Measurements from ENCODE around the gene BAHD1. TPM values are rescaled to one million over a fixed set of nuclear protein-coding genes. Genes with fewer than 3 reads are reported as not detected.

BAHD1 gene
- 10 to 100 TPM; 15.3 to 16.7 TPM for total RNA-seq

- intact Hi-C loops (cut with DNase I, micrococcal nuclease), result loop anchor here (1.0 to 5.0 kb wide), 16 partner anchors 30 to 658 kb away; partner anchors contain the start of genes BUB1B (in 1 of the 2), CCDC32 (in 1 of the 2), DISP2 (in 1 of the 2) and DNAJC17 (in 1 of the 2)
- ChIA-PET CTCF (interaction anchor here (0.5 to 2.4 kb wide), 9 partner anchors 10 to 511 kb away, joined by 3 to 12 read pairs (median 3); no protein-coding TSS in a partner anchor), POLR2A (interaction anchor here (0.6 kb wide), 2 partner anchors 42 to 342 kb away, joined by 3 to 9 read pairs; no protein-coding TSS in a partner anchor)
- peaks cover 29% of the 10 kb centered on the region for H3K27me3 Mint-ChIP-seq
- H3K36me3 Mint-ChIP-seq (ENCODE audit: low read depth), result no peaks in the 10 kb centered on the region
- no peaks in the 10 kb centered on the region for H3K9me3 Mint-ChIP-seq (ENCODE audit: low read depth)
- H3K27ac Mint-ChIP-seq, result peak within 1 kb of the TSS; percentile 75
- H3K4me3 Mint-ChIP-seq, result peak within 1 kb of the TSS; percentile 82
- DNase-seq (peak; percentile 97), ATAC-seq (peak; percentile 92)
- H3K4me1 Mint-ChIP-seq, result peaks cover 56% of the 10 kb centered on the region
These were observed at the start of gene BAHD1 for GRCh38 chr15:40440743-40441564. BAHD1 (plus strand) TSS chr15:40440953; CDS start chr15:40458465, 17,512 bp downstream.

GRCh38 chr15:40392986-40393948 lies 47.5 kb upstream of the BAHD1 start:
- DNase-seq (no peak), ATAC-seq (no peak)
- ChIA-PET POLR2A (interaction anchor here (0.6 kb wide), 1 partner anchor 55 kb away, joined by 7 read pairs; no protein-coding TSS in a partner anchor), CTCF (interaction anchor here (0.8 kb wide), 1 partner anchor 10 kb away, joined by 4 read pairs; no protein-coding TSS in a partner anchor)
- no peaks in the 10 kb centered on the region for H3K9me3 Mint-ChIP-seq (ENCODE audit: low read depth)
- H3K27ac Mint-ChIP-seq, result no peak overlapping the region
- no peak overlapping the region for H3K4me3 Mint-ChIP-seq
- H3K36me3 Mint-ChIP-seq (ENCODE audit: low read depth), result peaks cover 40% of the 10 kb centered on the region
- intact Hi-C loops (cut with DNase I, micrococcal nuclease), result no loop called here
- H3K27me3 Mint-ChIP-seq, result no peaks in the 10 kb centered on the region
- peaks cover 8% of the 10 kb centered on the region for H3K4me1 Mint-ChIP-seq

DNA sequence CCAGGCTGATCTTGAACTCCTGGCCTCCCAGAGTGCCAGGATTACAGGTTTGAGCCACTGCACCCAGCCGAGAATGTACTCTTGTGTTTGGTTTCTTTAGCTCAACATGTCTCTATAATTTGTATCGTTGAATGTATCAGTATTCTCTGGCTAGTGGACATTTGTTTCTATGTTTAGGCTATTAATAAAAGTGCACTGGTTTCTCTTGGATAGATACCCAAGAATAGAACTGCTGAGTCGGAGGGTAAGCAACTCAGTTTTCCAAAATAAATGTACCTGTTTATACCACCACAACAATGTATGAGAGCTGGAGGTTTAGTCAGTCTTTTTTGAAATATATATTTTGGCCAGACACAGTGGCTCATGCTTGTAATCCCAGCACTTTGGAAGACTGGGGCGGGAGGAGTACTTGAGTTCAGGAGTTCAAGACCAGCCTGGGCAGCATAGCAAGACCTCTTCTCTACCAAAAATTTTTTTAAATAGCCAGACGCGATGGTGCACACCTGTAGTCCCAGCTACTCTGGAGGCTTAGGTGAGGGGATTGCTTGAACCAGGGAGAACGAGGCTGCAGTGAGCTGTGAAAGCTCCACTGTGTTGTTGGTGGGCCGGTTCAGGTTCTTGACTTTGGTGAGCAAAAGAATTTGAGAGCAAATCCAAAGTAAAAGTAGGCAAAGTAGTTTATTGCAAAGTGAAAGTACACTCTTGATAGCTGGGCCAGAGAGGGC lies 42.9 kb upstream of the BAHD1 start:
- H3K4me1 Mint-ChIP-seq, result peaks cover 20% of the 10 kb centered on the region
- H3K27ac Mint-ChIP-seq, result no peak overlapping the region
- peak overlapping the region; percentile 3 for H3K4me3 Mint-ChIP-seq
- DNase-seq (no peak), ATAC-seq (no peak)
- intact Hi-C loops (cut with DNase I, micrococcal nuclease), result loop anchor here in 1 of 2 experiments (2.0 kb wide), 1 partner anchor 15 kb away; the partner anchor contains the start of gene KNSTRN
- peaks cover 14% of the 10 kb centered on the region for H3K36me3 Mint-ChIP-seq (ENCODE audit: low read depth)
- POLR2A ChIA-PET, result interaction anchor here (0.5 to 1.1 kb wide), 2 partner anchors 11 to 45 kb away, joined by 3 read pairs; no protein-coding TSS in a partner anchor
- CTCF ChIA-PET, result interaction anchor here (0.9 to 2.1 kb wide), 11 partner anchors 8 to 118 kb away, joined by 3 to 11 read pairs (median 5); partner anchors contain the start of genes IVD and KNSTRN
- no peaks in the 10 kb centered on the region for H3K27me3 Mint-ChIP-seq
- no peaks in the 10 kb centered on the region for H3K9me3 Mint-ChIP-seq (ENCODE audit: low read depth)

DNA sequence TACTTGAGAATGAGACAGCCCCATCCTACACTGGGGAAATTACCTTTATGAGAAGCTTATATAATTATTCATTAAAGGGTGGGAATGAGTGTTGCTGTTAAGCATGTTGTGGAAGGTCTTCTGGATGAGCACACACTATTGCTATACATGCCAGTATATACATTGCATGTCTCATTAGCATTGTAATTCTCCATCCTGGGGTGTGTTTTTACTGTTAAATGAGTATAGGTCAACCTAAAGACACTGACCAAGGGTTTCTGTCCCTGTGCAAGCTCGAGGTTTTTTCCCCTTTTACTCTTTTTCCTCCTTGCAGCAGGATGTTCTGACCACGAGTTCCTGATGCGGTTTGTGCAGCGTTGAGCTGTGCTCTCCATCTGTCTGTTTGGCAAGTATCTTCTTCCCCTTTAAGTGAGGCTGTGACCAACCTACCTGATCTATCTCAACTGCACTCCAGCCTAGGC lies 42.3 kb upstream of the BAHD1 start:
- Mint-ChIP-seq H3K27ac (peak overlapping the region; percentile 65), H3K4me3 (peak overlapping the region; percentile 3), H3K9me3 (ENCODE audit: low read depth) (no peaks in the 10 kb centered on the region), H3K27me3 (no peaks in the 10 kb centered on the region), H3K36me3 (ENCODE audit: low read depth) (peaks cover 9% of the 10 kb centered on the region), H3K4me1 (peaks cover 22% of the 10 kb centered on the region)
- peak; percentile 69 for DNase-seq
- intact Hi-C loops (cut with DNase I, micrococcal nuclease), result loop anchor here in 1 of 2 experiments (2.0 kb wide), 1 partner anchor 16 kb away; the partner anchor contains the start of gene KNSTRN
- CTCF ChIA-PET, result interaction anchor here (0.9 to 2.1 kb wide), 11 partner anchors 8 to 119 kb away, joined by 3 to 11 read pairs (median 5); partner anchors contain the start of genes IVD and KNSTRN
- POLR2A ChIA-PET, result interaction anchor here (0.5 to 1.1 kb wide), 5 partner anchors 10 to 769 kb away, joined by 3 to 5 read pairs (median 3); partner anchors contain the start of gene BAHD1
- peak; percentile 93 for ATAC-seq

DNA sequence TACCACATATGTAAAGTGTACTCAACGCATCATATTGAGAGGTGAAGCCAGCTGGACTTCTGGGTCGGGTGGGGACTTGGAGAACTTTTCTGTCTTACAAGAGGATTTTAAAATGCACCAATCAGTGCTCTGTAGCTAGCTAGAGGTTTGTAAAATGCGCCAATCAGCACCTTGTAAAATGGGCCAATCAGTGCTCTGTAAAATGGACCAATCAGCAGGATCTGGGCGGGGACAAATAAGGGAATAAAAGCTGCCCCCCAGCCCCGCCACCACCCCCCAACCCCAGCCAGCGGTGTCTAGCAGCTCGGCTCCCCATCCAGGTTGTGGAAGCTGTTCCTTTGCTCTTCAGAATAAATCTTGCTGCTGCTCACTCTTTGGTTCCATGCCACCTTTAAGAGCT lies 41.4 kb upstream of the BAHD1 start:
- Mint-ChIP-seq H3K27me3 (no peaks in the 10 kb centered on the region), H3K9me3 (ENCODE audit: low read depth) (no peaks in the 10 kb centered on the region), H3K4me3 (no peak overlapping the region), H3K27ac (no peak overlapping the region), H3K36me3 (ENCODE audit: low read depth) (peaks cover 5% of the 10 kb centered on the region), H3K4me1 (peaks cover 27% of the 10 kb centered on the region)
- DNase-seq (no peak), ATAC-seq (no peak)
- POLR2A ChIA-PET, result interaction anchor here (0.6 kb wide), 1 partner anchor 72 kb away, joined by 3 read pairs; no protein-coding TSS in a partner anchor
- CTCF ChIA-PET, result interaction anchor here (0.6 to 2.1 kb wide), 5 partner anchors 15 to 40 kb away, joined by 3 to 11 read pairs (median 4); partner anchors contain the start of gene KNSTRN
- intact Hi-C loops (cut with DNase I, micrococcal nuclease), result loop anchor here in 1 of 2 experiments (2.0 kb wide), 1 partner anchor 17 kb away; the partner anchor contains the start of gene KNSTRN

GRCh38 chr15:40405501-40406381 lies 35.0 kb upstream of the BAHD1 start, which contains the start of gene IVD:
IVD (plus strand) TSS chr15:40405795; CDS start chr15:40405828, 33 bp downstream.
- H3K4me1 Mint-ChIP-seq, result peaks cover 52% of the 10 kb centered on the region
- peak within 1 kb of the TSS; percentile 78 for H3K4me3 Mint-ChIP-seq
- intact Hi-C loops (cut with DNase I, micrococcal nuclease), result loop anchor here (1.0 to 10.0 kb wide), 10 partner anchors 23 to 621 kb away; partner anchors contain the start of genes BAHD1 (in 1 of the 2), CCDC32 (in 1 of the 2), DISP2 (in 1 of the 2) and EIF2AK4 (in 1 of the 2)
- H3K27me3 Mint-ChIP-seq, result no peaks in the 10 kb centered on the region
- POLR2A ChIA-PET, result interaction anchor here (1.0 to 1.2 kb wide), 3 partner anchors 22 to 624 kb away, joined by 3 to 4 read pairs (median 3); partner anchors contain the start of gene PLCB2
- CTCF ChIA-PET, result interaction anchor here (0.6 to 2.6 kb wide), 17 partner anchors 8 to 537 kb away, joined by 3 to 10 read pairs (median 4); no protein-coding TSS in a partner anchor
- peak; percentile 97 for ATAC-seq
- DNase-seq, result peak; percentile 95
- H3K27ac Mint-ChIP-seq, result peak within 1 kb of the TSS; percentile 95
- H3K9me3 Mint-ChIP-seq (ENCODE audit: low read depth), result no peaks in the 10 kb centered on the region
- H3K36me3 Mint-ChIP-seq (ENCODE audit: low read depth), result peaks cover 19% of the 10 kb centered on the region

DNA sequence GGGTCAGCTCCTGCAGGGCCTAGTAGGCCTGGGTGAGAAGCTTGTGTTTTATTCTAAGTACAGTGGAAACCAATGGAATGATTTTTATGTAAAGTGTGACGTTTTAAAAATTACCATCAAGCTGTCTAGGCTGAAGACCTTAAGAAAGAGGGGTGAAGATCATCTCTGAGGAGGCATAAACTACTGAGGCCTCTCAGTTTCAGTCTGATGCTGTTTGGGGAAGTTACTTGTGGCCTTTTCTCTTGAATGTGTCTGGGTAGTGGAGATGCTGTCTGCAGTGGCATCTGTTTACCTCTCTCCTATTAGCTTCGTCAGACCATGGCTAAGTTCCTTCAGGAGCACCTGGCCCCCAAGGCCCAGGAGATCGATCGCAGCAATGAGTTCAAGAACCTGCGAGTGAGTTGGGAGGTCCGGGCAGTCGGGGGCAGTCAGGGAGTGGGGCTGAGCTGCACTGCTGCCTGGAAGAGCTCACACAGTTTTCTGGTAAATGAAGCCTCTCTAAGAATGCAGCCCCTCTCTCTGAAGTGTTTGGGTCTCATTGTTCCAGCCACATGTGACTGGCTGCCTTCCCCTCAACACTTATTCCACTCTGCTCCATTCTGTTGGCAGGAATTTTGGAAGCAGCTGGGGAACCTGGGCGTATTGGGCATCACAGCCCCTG lies 33.3 kb upstream of the BAHD1 start:
- intact Hi-C loops (cut with DNase I, micrococcal nuclease), result loop anchor here (5.0 to 10.0 kb wide), 3 partner anchors 40 to 623 kb away; partner anchors contain the start of genes EIF2AK4 (in 1 of the 2) and FSIP1 (in 1 of the 2)
- ATAC-seq (no peak), DNase-seq (no peak)
- Mint-ChIP-seq H3K9me3 (ENCODE audit: low read depth) (no peaks in the 10 kb centered on the region), H3K36me3 (ENCODE audit: low read depth) (peaks cover 34% of the 10 kb centered on the region), H3K4me1 (peaks cover 53% of the 10 kb centered on the region), H3K27me3 (no peaks in the 10 kb centered on the region), H3K27ac (peak overlapping the region; percentile 22), H3K4me3 (peak overlapping the region; percentile 78)
- ChIA-PET POLR2A (interaction anchor here (0.9 to 1.1 kb wide), 2 partner anchors 9 kb away, joined by 3 to 4 read pairs; no protein-coding TSS in a partner anchor), CTCF (interaction anchor here (0.9 to 2.0 kb wide), 4 partner anchors 15 to 70 kb away, joined by 3 to 4 read pairs (median 3); partner anchors contain the start of gene KNSTRN)

- DNase-seq, result peak; percentile 25
- Mint-ChIP-seq H3K9me3 (ENCODE audit: low read depth) (no peaks in the 10 kb centered on the region), H3K4me3 (no peak overlapping the region), H3K4me1 (peaks cover 46% of the 10 kb centered on the region), H3K36me3 (ENCODE audit: low read depth) (peaks cover 46% of the 10 kb centered on the region), H3K27me3 (no peaks in the 10 kb centered on the region), H3K27ac (peak overlapping the region; percentile 69)
- POLR2A ChIA-PET, result interaction anchor here (0.6 to 0.7 kb wide), 8 partner anchors 11 to 251 kb away, joined by 3 to 10 read pairs (median 4); no protein-coding TSS in a partner anchor
- intact Hi-C loops (cut with DNase I, micrococcal nuclease), result loop anchor here (5.0 to 10.0 kb wide), 3 partner anchors 42 to 625 kb away; partner anchors contain the start of genes EIF2AK4 (in 1 of the 2) and FSIP1 (in 1 of the 2)
- CTCF ChIA-PET, result interaction anchor here (1.3 kb wide), 1 partner anchor 41 kb away, joined by 3 read pairs; no protein-coding TSS in a partner anchor
- peak; percentile 3 for ATAC-seq
These were observed 31.4 kb upstream of the BAHD1 start for GRCh38 chr15:40409366-40409765.

All from activated CD4-positive, alpha-beta T cell treated with anti-CD3 and anti-CD28 coated beads for 36 hours (primary cell).